RCC 7860 (cell line): ENCODE results near the gene SLC35B1.
"Not testable (repeated sequence)": the region's sequence is repeated elsewhere in the genome, so short reads cannot be mapped to it uniquely, and the experiment has no call there.

Experiments
- DNase-seq: peaks from one replicate; pipeline ENCODE4 v3.0.0-alpha.2; 2015; ENCODE audit warnings: low spot score
- FAIRE-seq: peaks from 2 replicates; lab custom pipeline; 2012; peaks lifted over from hg19 to GRCh38; lab: Jason Lieb, UNC

SLC35B1 gene

DNA sequence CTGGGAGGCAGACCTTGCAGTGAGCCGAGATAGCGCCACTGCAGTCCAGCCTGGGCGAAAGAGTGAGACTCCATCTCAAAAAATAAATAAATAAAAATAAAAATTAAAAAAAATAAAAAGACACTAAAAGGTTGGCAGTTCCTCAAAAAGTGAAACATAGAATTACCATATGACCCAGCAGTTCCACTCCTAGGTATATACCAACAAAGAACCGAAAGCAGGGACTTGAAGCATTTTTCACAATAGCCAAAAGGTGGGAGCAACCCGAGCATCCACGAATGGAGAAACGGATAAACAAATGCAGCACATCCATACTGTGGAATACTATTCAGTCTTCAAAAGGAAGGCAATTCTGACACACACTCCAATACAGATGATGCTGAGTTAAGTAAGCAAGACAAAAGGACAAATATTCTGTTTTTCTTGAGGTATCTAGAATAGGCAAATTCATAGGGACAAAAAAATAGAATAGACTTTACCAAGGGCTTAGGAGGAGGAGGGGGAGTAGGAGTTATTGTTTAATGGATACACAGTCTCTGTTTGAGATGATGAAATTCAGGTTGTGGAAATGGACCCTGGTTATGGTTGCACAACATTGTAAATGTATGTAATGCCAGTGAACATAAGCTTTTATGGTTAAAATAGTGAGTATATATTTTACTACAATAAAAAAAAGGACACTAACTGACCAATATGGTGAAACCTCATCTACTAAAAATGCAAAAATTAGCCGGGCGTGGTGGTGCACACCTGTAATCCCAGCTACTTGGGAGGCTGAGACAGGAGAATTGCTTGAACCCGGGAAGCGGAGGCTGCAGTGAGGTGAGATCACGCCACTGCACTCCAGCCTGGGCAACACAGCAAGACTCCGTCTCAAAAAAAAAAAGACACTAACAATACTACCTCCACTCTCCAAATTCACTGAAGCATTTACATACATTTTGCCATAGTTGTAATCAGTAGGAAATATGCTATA, 27.0 kb upstream of the SLC35B1 start:
- no peak for FAIRE-seq
- no peak for DNase-seq

GRCh38 chr17:49731435-49731831, 23.7 kb upstream of the SLC35B1 start:
- DNase-seq (no peak), FAIRE-seq (no peak)

DNA sequence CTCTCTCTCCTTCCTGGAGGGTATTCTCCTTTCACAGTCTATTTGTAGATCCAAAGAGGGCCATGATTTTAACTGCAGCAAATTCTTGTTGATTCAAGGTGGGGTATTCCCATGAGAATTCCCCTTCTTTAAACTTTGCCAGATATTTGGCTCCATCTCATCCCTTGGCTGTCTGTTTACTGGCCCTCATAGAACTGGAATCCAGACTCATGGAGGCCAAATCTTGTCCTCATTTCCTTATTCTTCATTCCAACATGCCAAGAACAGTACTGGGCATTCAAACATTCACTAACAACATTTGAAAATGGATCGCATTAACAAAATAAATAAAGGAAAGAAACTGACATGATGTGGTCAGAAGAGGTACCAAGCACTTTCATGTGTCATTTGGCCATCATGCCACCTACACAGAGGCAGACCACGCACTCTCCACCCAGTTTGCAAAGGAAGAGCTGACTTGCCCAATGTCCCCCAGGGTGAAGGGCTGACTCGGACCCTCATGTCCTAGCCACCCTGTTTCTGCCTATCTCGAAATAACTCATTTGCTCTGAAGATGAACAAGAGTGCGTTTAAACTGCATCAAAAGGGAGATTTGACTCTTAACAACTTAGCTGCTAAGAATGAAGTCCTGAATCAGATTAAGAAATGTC, 23.1 kb upstream of the SLC35B1 start:
- no peak for FAIRE-seq

GRCh38 chr17:49730078-49730784, 22.5 kb upstream of the SLC35B1 start:
- no peak for DNase-seq
- no peak for FAIRE-seq

More for the DNA sequence above, 23.1 kb upstream of the SLC35B1 start:
- DNase-seq = no peak

GRCh38 chr17:49729069-49729468, 21.3 kb upstream of the SLC35B1 start:
- DNase-seq (no peak), FAIRE-seq (no peak)

DNA sequence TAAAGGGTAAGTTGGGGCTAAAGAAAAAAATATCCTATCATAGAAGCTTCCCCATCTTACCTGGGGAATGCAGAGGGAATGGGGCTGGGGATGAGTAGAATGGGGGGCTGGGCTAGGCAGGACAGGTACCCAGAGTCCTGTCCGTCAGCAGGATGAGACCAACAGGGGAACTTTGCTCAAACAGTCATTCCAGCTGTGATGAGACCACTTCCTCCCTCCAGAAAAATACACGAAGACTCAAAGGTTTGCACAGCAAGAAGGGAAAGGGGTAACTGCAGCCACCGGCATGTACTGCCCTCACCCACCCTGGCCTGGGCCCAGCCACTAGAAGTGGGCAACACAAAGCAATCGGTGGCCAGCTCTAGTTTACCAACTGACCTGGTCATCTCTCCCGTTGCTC, 20.7 kb upstream of the SLC35B1 start:
- FAIRE-seq = no peak
- DNase-seq = no peak

DNA sequence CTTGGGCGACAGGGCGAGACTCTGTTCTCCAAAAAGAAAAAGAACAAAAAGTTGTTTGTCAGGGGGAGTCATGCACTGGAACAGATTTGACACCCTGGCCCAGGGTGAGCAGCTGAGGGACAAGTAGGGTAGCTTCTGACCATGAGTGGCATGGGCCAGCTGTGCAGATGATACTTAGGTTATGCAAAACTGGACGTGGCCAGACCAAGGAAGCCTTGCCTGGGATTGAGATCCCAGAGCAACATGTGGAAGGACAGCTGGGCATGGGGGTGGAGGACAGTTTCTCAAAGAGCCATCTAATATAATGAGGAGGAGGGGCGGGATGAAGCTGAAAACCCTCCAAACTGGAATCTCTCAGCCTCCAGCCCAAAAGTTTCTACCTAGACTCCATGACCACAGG, 19.6 kb upstream of the SLC35B1 start:
- no peak for DNase-seq
- FAIRE-seq = no peak

DNA sequence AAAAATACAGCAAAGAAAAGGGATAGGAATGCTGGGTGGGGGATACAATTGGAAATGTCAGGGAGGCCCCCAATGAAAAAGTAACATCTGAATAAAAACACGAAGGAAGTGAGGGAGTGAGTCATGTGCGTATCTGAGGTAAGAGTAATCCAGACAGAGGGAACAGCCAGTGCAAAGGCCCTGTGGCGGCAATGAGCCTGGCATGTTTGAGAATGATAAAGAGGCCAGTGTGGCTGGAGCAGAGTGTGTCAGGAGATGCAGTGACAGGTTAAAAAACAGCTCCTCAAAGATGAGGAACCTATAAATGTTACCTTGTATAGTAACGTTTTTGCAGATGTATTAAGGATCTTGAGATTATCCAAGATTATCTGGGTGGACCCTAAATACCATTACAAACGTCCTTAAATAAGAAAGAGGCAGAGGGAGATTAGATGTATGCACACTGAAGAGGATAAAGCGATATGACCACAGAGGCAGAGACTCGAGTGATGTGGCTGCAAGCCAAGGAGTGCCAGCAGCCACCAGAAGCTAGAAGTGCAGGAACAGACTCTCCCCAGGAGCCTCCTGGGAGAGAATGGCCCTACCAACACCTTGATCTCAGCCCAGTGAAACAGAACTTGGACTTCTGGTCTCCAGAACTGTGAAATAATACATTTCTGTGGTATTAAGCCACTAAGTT, 17.8 kb upstream of the SLC35B1 start:
- DNase-seq = no peak
- no peak for FAIRE-seq

GRCh38 chr17:49724552-49724951, 16.8 kb upstream of the SLC35B1 start:
- FAIRE-seq, DNase-seq: not testable (repeated sequence)

- FAIRE-seq (no peak), DNase-seq (no peak)
These were observed 15.7 kb upstream of the SLC35B1 start for GRCh38 chr17:49723423-49723822.

GRCh38 chr17:49722066-49722465, 14.3 kb upstream of the SLC35B1 start:
- FAIRE-seq = no peak
- no peak for DNase-seq

DNA sequence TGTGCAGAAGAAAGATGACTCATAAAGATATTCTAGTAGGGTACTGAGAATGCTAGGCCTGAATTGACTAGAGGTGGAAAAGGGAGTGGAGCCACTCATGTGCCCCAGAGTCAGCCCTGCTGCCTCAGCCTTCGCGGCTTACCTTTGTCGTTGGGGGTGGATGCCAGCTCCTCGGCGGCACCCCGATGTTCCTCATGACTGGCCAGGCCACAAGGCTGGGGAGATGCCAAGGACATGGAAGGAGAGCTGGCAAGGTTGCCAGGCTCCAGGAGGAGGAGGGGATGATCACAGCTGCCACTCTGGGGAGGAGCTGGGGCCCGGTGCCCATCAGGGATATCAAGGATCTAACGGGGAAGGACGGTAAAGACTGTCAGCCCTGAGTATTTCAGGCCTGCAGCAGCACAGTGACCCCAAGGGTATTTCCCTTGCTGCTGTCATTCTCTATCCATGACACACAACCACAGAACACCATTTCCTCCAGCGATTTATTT, 9.7 kb upstream of the SLC35B1 start:
- FAIRE-seq (no peak), DNase-seq (no peak)

DNA sequence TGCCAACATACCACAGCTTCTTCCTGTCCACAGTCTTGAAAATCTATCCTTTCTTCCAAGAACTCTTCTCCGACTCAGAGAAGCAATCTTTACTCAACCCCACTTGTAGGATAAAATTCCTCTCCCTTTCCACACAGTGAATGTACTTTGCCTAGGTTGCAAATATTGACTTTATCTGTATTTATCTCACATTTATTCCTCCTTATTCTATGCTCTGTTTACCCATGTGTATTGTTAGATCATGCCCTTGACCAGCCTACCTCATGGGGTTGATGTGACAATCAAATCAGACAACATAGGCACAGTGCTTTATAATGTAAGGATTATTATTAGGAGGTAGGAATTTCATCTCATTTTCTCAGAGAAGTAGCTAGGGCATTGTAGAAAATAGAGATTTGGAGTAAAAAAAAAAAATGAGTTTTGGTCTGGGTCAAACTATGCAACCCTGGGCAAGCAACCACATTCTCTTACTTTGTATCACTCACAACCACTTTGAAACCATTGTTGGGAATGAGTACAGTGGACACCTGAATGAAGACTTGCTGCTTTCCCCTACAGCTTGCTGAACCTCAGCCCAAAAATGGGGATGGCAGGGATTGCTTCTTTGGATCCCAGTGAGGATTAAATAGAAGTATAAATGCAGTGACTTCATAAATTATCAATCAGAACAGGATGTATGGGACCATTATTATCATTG, 9.1 kb upstream of the SLC35B1 start:
- DNase-seq (no peak), FAIRE-seq (no peak)

- DNase-seq (no peak), FAIRE-seq (no peak)
These were observed 8.0 kb upstream of the SLC35B1 start for GRCh38 chr17:49715717-49716279.

- no peak for DNase-seq
- no peak for FAIRE-seq
These were observed 7.5 kb upstream of the SLC35B1 start for GRCh38 chr17:49715216-49715615.

DNA sequence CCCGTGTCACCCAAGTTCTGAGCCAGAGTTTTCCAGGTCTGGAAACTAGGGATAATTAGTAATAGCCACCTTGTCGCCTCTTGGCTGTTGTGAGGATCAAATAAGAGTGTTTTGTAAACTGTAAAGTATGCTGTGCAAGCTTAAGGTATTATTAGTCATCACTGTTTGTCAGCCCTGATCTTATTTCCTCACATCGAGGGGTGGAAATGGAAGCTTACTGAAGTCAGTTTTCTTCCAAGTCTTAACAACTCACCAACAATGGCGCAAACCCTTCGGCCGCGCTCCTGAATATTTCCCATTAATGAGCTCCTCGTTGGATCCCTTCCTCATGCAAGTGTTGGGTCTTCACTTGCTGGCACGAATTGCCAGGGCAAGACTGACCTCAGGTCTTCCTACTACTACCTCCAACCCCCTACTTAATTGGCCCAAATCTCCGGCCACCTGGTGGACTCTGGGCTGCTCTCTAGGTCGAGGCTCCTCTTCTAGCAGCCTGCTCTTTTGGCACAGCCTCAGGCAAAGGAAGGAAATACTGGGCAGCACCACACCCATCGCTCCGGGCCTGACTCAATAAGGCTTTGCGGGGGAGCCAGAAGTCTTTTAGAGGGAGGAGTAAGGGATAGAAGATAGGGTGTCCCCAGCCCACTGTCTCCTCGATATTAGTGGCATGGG, 885 bp upstream of the SLC35B1 start:
- DNase-seq = no peak
- FAIRE-seq = no peak

- FAIRE-seq = no peak
These were observed 537 bp downstream of the SLC35B1 start for GRCh38 chr17:49707246-49707607.

GRCh38 chr17:49705254-49705653, 2.5 kb downstream of the SLC35B1 start:
- no peak for FAIRE-seq
- no peak for DNase-seq

More at GRCh38 chr17:49707246-49707607, 537 bp downstream of the SLC35B1 start:
- DNase-seq = no peak

DNA sequence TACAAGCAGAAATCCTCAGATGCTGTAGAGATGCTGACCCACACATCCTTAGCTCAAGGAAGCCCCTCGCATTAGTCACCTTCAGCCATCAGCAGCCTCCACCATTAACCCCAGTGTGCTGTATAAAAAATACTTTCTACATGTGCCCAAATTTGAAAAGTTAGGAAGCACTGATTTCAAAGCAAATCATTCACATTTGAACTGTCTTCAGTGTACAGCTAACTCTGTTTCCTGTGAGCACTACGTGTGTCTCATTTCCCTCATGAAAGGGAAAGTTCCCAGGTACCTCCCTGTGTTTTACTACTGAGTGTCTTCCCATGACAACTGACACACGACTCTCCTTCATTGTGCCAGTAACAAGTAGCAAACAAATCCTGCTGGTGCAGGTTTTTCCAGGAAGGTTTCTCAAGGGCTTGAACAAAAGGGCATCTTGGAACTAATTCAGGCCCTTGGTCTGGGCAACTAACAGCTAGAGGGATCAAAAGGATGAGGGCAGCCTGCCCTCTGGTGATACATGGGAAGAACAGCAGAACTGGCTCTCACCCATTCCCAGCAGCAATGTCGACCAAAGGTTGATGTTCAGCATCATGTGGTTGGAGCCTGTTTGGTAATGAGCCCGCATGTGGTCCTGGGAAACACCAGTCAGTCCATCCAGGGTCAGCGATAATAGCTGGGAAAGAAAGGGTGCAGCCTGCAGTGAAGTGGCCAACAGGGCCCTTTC, 4.0 kb downstream of the SLC35B1 start:
- FAIRE-seq (no peak), DNase-seq (no peak)
